GM18502 (cell line): ENCODE data around the gene LRRFIP1.
"Not testable (repeated sequence)": the region's sequence is repeated elsewhere in the genome, so short reads cannot be mapped to it uniquely, and the experiment has no call there.

Experiments
- ATAC-seq: cut with Tn5 transposase; IDR thresholded peaks from one replicate; pipeline ENCODE4 v1.9.1; 2021; ENCODE audit warnings: mild to moderate bottlenecking; ENCODE audit not compliant: unreplicated experiment, poor library complexity

The LRRFIP1 gene

GRCh38 chr2:237736783-237737182, 109.4 kb downstream of the LRRFIP1 start:
- ATAC-seq = no peak

- no peak for ATAC-seq
Observed at GRCh38 chr2:237737196-237737865, 109.9 kb downstream of the LRRFIP1 start.

- ATAC-seq = no peak
Observed at GRCh38 chr2:237738255-237738654, 110.9 kb downstream of the LRRFIP1 start.

DNA sequence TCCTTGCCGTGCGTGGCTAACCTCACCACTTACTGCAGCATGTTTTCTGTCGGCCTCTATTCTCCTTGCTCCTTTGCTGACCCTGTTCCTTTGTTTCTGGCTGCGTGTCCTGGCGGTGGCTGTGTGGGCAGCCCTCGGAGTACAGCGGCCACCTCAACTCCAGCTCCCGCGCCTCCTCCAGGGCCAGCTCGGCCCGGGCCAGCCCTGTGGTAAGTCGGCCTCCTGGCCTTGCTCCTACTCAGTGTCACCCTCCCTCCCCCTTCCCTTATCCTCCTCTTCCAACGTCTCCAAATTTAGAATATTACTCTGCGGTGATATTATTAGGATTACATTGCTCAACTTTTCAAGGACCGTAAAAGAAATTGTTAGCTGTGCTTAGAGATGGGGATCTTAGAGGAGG, 111.7 kb downstream of the LRRFIP1 start:
- ATAC-seq = no peak

DNA sequence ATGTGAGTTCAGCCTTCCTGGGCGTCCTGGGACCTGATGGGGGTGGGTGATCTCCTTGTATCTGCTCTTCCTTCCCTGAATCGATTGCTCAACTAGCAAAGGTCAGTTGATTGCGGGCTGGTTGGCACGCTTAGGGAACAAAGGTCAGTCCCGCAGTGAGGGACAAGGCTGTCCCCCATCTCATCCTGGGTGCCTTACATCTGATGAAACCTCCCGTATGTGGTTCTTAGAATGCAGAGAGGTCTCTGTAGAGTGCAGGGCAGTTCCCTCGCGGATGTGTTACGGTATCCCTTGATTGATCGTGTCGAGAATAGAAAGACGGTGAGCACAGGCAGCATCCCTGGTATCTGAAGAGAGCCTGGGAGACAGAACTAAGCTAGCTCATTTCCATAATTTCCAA, 114.8 kb downstream of the LRRFIP1 start:
- ATAC-seq = no peak

- no peak for ATAC-seq
Observed at GRCh38 chr2:237742614-237743013, 115.2 kb downstream of the LRRFIP1 start.

DNA sequence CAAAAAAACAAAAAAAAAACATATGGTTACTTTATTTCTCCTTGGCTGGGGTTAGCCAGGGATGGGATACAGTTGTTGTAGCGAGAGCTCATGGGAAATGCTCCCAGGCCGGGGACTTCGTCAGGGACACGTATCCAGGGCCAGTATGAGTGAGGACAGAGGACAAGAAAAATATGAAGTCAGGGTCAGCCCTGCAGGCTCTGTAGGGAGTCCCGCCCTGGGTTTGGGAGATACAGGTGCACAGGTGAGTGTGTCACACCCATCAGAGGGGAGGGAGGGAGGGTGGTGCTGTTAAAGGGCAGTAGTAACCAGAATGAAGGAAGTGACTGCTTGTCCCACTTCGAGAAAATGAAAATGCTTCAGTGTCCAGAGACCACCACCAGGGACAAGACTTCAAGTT, 115.6 kb downstream of the LRRFIP1 start:
- no peak for ATAC-seq

- ATAC-seq = no peak
Observed at GRCh38 chr2:237743561-237744269, 116.3 kb downstream of the LRRFIP1 start.

- no peak for ATAC-seq
Observed at GRCh38 chr2:237744270-237744612, 116.9 kb downstream of the LRRFIP1 start.

- ATAC-seq = no peak
Observed at GRCh38 chr2:237744613-237745249, 117.3 kb downstream of the LRRFIP1 start.

DNA sequence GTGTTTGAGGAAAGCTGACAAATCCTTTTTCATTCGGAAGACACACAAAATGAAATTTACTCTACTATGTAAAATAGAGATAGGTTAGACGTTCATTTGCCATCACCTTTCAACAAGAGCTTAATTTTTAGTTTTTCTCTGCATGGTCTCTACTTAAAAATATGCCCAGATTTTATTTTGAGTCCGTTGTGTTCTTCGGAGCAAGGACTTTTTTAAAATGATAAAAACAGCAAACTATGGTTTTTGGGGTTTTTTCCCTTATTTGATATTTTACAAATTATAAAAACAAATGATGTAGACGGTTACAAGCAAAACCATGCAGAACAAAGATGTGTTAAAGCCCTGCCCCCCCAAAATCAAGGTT, 117.8 kb downstream of the LRRFIP1 start:
- ATAC-seq = no peak

- no peak for ATAC-seq
Observed at GRCh38 chr2:237746302-237747080, 119.1 kb downstream of the LRRFIP1 start.

- no peak for ATAC-seq
Observed at GRCh38 chr2:237747189-237747588, 119.8 kb downstream of the LRRFIP1 start.

DNA sequence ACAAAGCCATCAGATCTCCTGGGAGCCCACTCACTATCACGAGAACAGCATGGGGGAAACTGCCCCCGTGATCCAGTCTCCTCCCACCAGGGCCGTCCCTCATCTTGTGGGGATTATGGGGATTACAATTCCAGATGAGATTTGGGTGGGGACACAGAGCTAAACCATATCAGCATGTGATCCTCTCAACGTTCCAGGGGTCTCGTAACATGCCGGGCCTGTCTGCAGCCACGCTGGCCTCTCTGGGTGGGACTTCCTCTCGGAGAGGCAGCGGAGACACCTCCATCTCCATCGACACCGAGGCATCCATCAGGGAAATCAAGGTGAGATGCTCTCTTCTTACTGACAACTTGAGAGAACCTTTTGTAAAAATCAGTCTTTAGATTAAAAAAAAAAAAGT, 121.6 kb downstream of the LRRFIP1 start:
- ATAC-seq = no peak

GRCh38 chr2:237749961-237750360, 122.6 kb downstream of the LRRFIP1 start:
- no peak for ATAC-seq

DNA sequence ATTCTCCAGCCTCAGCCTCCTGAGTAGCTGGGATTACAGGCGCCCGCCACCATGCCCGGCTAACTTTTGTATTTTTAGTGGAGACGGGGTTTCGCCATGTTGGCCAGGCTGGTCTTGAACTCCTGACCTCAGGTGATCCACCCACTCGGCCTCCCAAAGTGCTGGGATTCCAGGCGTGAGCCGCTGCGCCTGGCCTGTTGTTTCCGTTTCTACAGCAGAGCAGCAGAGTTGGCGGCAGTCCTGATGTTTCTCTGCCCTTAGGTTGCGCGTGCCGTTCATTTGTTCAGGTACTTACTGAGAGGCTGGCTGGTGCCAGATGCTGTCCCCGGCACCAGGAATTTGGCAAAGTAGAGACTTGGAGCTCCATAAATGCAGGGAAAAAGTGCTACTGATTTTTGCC, 123.1 kb downstream of the LRRFIP1 start:
- ATAC-seq = not testable (repeated sequence)

DNA sequence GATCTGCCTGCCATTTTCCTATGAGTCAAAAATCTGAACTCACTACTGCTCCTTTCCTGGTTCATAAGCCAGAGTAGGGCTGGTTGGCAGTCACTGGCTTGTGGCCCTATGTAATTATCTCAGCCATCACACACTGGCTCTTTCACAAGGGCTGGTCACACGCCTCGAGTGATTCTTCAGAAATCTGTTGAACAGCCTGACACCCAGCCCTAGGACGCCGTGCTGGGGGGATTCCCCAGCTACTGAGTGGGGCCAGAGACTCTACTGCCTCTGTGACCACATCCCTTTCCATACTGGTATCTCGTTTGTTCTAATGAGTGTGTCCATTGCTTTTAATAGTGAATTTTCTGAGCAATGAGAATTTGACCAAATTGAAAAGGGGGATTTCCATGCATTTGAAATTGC, 125.4 kb downstream of the LRRFIP1 start:
- peak; percentile 98 for ATAC-seq

GRCh38 chr2:237754182-237754581, 126.8 kb downstream of the LRRFIP1 start:
- no peak for ATAC-seq

DNA sequence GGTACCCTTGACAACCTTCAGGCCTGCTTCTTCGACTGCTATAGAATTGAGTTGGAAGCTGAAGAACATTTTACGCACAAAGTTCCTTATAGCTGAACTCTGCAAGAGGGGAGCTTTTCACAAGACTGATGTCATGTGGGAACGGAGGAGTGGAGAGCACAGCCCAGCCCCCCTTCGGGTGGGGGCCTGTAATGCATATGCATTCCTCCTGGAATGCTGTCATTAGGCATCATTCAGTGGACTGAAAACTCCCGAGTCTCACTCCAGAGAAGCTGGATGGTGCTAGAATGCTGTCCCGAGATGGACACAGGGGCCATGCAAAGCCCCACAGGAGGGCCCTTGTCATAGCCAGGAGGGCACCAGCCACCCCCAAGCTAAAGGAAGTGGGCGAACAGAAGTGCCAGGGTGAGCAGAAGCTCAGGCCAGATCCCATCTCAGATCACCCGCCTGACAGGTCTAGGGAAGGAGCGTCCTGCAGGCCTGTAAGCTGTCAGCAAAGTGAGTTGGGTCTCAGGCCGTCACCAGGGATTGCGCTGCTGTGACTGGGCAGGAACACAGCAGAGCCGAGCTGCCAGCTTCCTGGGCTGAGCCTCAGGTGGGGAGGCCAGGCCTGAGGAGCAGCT, 127.3 kb downstream of the LRRFIP1 start:
- ATAC-seq = no peak

DNA sequence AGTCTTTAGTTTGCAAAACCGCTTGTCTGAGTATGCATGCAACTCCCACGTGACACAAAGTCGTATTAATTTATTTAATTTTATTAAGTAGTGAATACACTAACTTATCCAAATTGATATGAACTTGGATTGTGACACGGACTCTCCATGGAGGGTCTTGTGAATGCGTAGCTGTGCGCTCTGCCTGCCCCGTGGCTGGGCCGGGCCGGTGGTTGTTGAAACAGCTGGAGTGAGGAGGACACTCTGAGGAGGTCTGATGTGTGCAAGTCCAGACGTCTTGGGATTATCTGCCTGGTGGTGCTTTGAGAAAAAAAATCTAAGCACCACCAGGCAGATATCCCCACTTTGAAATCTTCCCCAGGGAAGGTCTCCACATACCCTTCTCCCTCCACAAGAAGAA, 130.2 kb downstream of the LRRFIP1 start:
- no peak for ATAC-seq

GRCh38 chr2:237758185-237758584, 130.8 kb downstream of the LRRFIP1 start:
- ATAC-seq = no peak
